GM21825 (cell line): ENCODE data around the gene KLHL35.

Source experiments
- ATAC-seq: cut with Tn5 transposase; IDR thresholded peaks from one replicate; pipeline ENCODE4 v1.9.1; 2021; ENCODE audit warnings: mild to moderate bottlenecking, moderate library complexity; ENCODE audit not compliant: unreplicated experiment

Gene KLHL35

GRCh38 chr11:75443043-75443442 lies 10.0 kb upstream of the KLHL35 start:
- no peak for ATAC-seq

GRCh38 chr11:75442161-75442885 lies 9.3 kb upstream of the KLHL35 start:
- ATAC-seq, result no peak

- no peak for ATAC-seq
These were observed 8.8 kb upstream of the KLHL35 start for GRCh38 chr11:75441804-75442132.

- no peak for ATAC-seq
These were observed 8.2 kb upstream of the KLHL35 start for GRCh38 chr11:75440960-75441803.

GRCh38 chr11:75439495-75440120 lies 6.6 kb upstream of the KLHL35 start:
- no peak for ATAC-seq

- no peak for ATAC-seq
These were observed 6.0 kb upstream of the KLHL35 start for GRCh38 chr11:75439026-75439425.

GRCh38 chr11:75437966-75438659 lies 5.1 kb upstream of the KLHL35 start:
- ATAC-seq, result no peak

GRCh38 chr11:75436806-75437205 lies 3.8 kb upstream of the KLHL35 start:
- ATAC-seq, result no peak

- ATAC-seq, result no peak
These were observed 2.5 kb upstream of the KLHL35 start for GRCh38 chr11:75435571-75435925.

- no peak for ATAC-seq
These were observed 2.0 kb upstream of the KLHL35 start for GRCh38 chr11:75434886-75435570.

- no peak for ATAC-seq
These were observed 1.0 kb upstream of the KLHL35 start for GRCh38 chr11:75434051-75434450.

GRCh38 chr11:75433443-75433842 lies 440 bp upstream of the KLHL35 start:
- no peak for ATAC-seq

- ATAC-seq, result no peak
These were observed 1.2 kb downstream of the KLHL35 start for GRCh38 chr11:75431533-75432525.

- no peak for ATAC-seq
These were observed 2.1 kb downstream of the KLHL35 start for GRCh38 chr11:75430714-75431532.

GRCh38 chr11:75429902-75430713 lies 2.9 kb downstream of the KLHL35 start:
- no peak for ATAC-seq

- no peak for ATAC-seq
These were observed 3.4 kb downstream of the KLHL35 start for GRCh38 chr11:75429641-75429901.

GRCh38 chr11:75428989-75429640 lies 3.9 kb downstream of the KLHL35 start:
- ATAC-seq, result no peak

- ATAC-seq, result no peak
These were observed 4.7 kb downstream of the KLHL35 start for GRCh38 chr11:75428281-75428724.
